Tibial nerve (tissue), 4 donors: ENCODE measurements around the gene LAMB2. TPM values are rescaled to one million over a fixed set of nuclear protein-coding genes. Genes with fewer than 3 reads are reported as not detected.
A peak's percentile ranks its signal among the peaks of the same experiment; 100 is the strongest.

Source experiments
- DNase-seq, 2 donors: peaks; one replicate each; pipeline ENCODE4 v3.0.0-alpha.2; 2019; ENCODE audit warnings: low spot score in 2 of 2
- H3K27ac ChIP-seq, 4 donors: fragments of 200-600 bp; sonication (generic) in 3 of 4; one replicate each; pipeline ENCODE4 v1.5.1; 2017 to 2019; ENCODE audit warnings: mild to moderate bottlenecking in 1 of 4
- H3K27me3 ChIP-seq, 2 donors: fragments of 200-600 bp; sonication (generic) in 1 of 2; one replicate each; pipeline versions ENCODE4 v1.5.1 to v1.6.0; 2017 to 2019
- H3K36me3 ChIP-seq, 3 donors: fragments of 200-600 bp; sonication (generic); one replicate each; pipeline ENCODE4 v1.5.1; 2018 to 2019
- H3K4me1 ChIP-seq, 4 donors: fragments of 200-600 bp; sonication (generic) in 3 of 4; one replicate each; pipeline ENCODE4 v1.5.1; 2017 to 2019
- H3K4me3 ChIP-seq, 4 donors: fragments of 200-600 bp; sonication (generic) in 3 of 4; one replicate each; pipeline ENCODE4 v1.5.1; 2017 to 2019; ENCODE audit warnings: mild to moderate bottlenecking in 1 of 4, moderate library complexity in 1 of 4
- H3K9me3 ChIP-seq, 4 donors: fragments of 200-600 bp; sonication (generic) in 3 of 4; one replicate each; pipeline ENCODE4 v1.5.1; 2017 to 2019
- EP300 ChIP-seq, 2 donors: sonication (generic); formaldehyde crosslinking; IDR thresholded peaks; one replicate each; pipeline ENCODE4 v1.6.1; 2017; ENCODE audit warnings: antibody characterized with exemption in 2 of 2, mild to moderate bottlenecking in 1 of 2
- POLR2A ChIP-seq, 2 donors: fragments of 450-650 bp; IDR thresholded peaks; one replicate each; pipeline ENCODE4 v1.6.1; 2017; ENCODE audit warnings: antibody characterized with exemption in 2 of 2, mild to moderate bottlenecking in 2 of 2, moderate library complexity in 2 of 2
- WGBS, 2 donors: methylation state at CpG; one replicate each; pipeline ENCODE4 v1.1.5; 2018; 5-methylcytosine and 5-hydroxymethylcytosine counted together
- total RNA-seq, 4 donors: library from RNA; depleted of rRNA; stranded (reverse); fragments of >200 nt; gene quantifications; one replicate each; pipeline ENCODE4 v1.1.0, GENCODE V29; 2016
- TF ChIP-seq, protein P1 (sequence below), 5 experiments: fragments of 200-600 bp in 3 of 5; fragments of 450-650 bp in 2 of 5; sonication (generic) in 3 of 5; IDR thresholded peaks; one replicate each; pipeline ENCODE4 v1.5.1; 2016 to 2019; ENCODE audit warnings: antibody characterized with exemption in 5 of 5, mild to moderate bottlenecking in 3 of 5, moderate library complexity in 2 of 5

The LAMB2 gene
- total RNA-seq, result 100 to 1,000 TPM; 589 to 844 (median 649) TPM

GRCh38 chr3:49132437-49133225, at the start of gene LAMB2:
Gene LAMB2, minus strand, starts transcription at chr3:49133050. Its CDS starts 183 bp downstream, at chr3:49132867.
- TF ChIP-seq POLR2A (IDR thresholded peaks at IDR 0.05) (peak in 1 of 2 donors; percentile 40), EP300 (IDR thresholded peaks at IDR 0.05) (peak in 1 of 2 donors; percentile 70)
- TF ChIP-seq, protein P1, sequence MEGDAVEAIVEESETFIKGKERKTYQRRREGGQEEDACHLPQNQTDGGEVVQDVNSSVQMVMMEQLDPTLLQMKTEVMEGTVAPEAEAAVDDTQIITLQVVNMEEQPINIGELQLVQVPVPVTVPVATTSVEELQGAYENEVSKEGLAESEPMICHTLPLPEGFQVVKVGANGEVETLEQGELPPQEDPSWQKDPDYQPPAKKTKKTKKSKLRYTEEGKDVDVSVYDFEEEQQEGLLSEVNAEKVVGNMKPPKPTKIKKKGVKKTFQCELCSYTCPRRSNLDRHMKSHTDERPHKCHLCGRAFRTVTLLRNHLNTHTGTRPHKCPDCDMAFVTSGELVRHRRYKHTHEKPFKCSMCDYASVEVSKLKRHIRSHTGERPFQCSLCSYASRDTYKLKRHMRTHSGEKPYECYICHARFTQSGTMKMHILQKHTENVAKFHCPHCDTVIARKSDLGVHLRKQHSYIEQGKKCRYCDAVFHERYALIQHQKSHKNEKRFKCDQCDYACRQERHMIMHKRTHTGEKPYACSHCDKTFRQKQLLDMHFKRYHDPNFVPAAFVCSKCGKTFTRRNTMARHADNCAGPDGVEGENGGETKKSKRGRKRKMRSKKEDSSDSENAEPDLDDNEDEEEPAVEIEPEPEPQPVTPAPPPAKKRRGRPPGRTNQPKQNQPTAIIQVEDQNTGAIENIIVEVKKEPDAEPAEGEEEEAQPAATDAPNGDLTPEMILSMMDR (IDR thresholded peaks at IDR 0.05), result peak in 2 of 5 experiments; percentile 31 to 50
- Histone ChIP-seq H3K4me1 (peaks cover 0 to 45% (median 14%) of the 10 kb centered on the region in 4 donors), H3K27ac (peak within 1 kb of the TSS; percentile 64 to 95 (median 88)), H3K4me3 (peak within 1 kb of the TSS; percentile 52 to 89 (median 65)), H3K27me3 (no peaks in the 10 kb centered on the region), H3K9me3 (no peaks in the 10 kb centered on the region), H3K36me3 (peaks cover 0 to 36% (median 0%) of the 10 kb centered on the region in 3 donors)
- DNase-seq, result peak; percentile 48 to 80
- WGBS, 2 donors, result 3 to 4% methylated on average over 21 to 26 of the region's 28 CpGs

GRCh38 chr3:49181351-49181750, 48.5 kb upstream of the LAMB2 start:
- TF ChIP-seq EP300 (IDR thresholded peaks at IDR 0.05) (no peak), POLR2A (IDR thresholded peaks at IDR 0.05) (no peak)
- TF ChIP-seq, protein P1 (IDR thresholded peaks at IDR 0.05), result no peak

GRCh38 chr3:49180116-49180515, 47.3 kb upstream of the LAMB2 start:
- Histone ChIP-seq H3K4me1 (peaks cover 0 to 1% (median 0%) of the 10 kb centered on the region in 4 donors), H3K4me3 (no peak overlapping the region), H3K27ac (no peak overlapping the region), H3K36me3 (peaks cover 0 to 20% (median 0%) of the 10 kb centered on the region in 3 donors), H3K27me3 (no peaks in the 10 kb centered on the region), H3K9me3 (no peaks in the 10 kb centered on the region)
- no peak for DNase-seq
- TF ChIP-seq EP300 (IDR thresholded peaks at IDR 0.05), result no peak
- TF ChIP-seq, protein P1 (IDR thresholded peaks at IDR 0.05), result no peak
- no peak for TF ChIP-seq POLR2A (IDR thresholded peaks at IDR 0.05)

More at GRCh38 chr3:49181351-49181750, 48.5 kb upstream of the LAMB2 start:
- H3K9me3 ChIP-seq, result no peaks in the 10 kb centered on the region
- H3K27me3 ChIP-seq, result no peaks in the 10 kb centered on the region
- no peak overlapping the region for H3K4me3 ChIP-seq
- H3K36me3 ChIP-seq, result peaks cover 0 to 8% (median 0%) of the 10 kb centered on the region in 3 donors
- H3K27ac ChIP-seq, result no peak overlapping the region
- WGBS, 2 donors, result 67 to 70% methylated on average over 6 of the region's 6 CpGs
- no peaks in the 10 kb centered on the region for H3K4me1 ChIP-seq
- DNase-seq, result no peak

DNA sequence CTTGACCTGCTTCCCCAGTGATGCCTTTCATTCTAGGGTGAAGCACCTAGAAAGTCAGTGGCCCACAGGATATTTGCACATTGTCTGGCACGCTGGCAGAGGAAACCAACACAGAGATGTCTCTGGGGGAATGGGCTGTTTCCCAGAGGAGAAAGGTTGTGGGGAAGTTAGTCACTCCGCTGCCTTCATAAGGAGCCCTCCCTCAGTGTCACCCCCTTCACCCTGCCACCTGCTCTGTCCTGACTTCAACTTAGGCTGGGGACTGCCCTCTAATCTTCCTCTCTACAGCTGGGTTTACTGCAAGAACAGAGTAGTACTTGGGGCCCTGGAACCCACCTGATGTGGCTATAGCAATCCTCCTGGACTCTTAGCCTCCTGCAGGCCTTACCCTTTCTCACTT, 44.2 kb upstream of the LAMB2 start:
- no peaks in the 10 kb centered on the region for H3K27me3 ChIP-seq
- TF ChIP-seq EP300 (IDR thresholded peaks at IDR 0.05) (no peak), POLR2A (IDR thresholded peaks at IDR 0.05) (no peak)
- TF ChIP-seq, protein P1 (IDR thresholded peaks at IDR 0.05), result no peak
- 81 to 90% methylated on average over 2 of the region's 2 CpGs for WGBS, 2 donors
- H3K4me3 ChIP-seq, result no peak overlapping the region
- H3K9me3 ChIP-seq, result no peaks in the 10 kb centered on the region
- H3K36me3 ChIP-seq, result peaks cover 0 to 32% (median 0%) of the 10 kb centered on the region in 3 donors
- H3K27ac ChIP-seq, result no peak overlapping the region
- no peak for DNase-seq
- H3K4me1 ChIP-seq, result peaks cover 0 to 32% (median 22%) of the 10 kb centered on the region in 4 donors

DNA sequence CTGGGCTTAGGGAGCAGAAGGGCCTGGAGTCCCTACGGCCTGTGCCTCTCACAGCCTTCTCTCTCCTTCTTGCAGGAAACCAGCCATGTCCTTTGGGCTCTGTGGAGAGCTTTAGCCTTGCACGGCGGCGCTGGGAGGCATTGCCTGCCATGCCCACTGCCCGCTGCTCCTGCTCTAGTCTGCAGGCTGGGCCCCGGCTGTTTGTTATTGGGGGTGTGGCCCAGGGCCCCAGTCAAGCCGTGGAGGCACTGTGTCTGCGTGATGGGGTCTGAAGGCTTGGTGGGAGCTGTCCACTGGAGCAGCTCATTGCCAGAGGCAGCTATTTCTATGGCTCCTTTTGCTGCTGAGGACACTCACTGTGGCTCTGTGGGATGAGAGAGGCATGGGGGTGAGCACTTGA, 42.7 kb upstream of the LAMB2 start:
- TF ChIP-seq, protein P1 (IDR thresholded peaks at IDR 0.05), result no peak
- TF ChIP-seq EP300 (IDR thresholded peaks at IDR 0.05) (no peak), POLR2A (IDR thresholded peaks at IDR 0.05) (no peak)
- 77 to 88% methylated on average over 4 to 8 of the region's 8 CpGs for WGBS, 2 donors
- Histone ChIP-seq H3K36me3 (peaks cover 0 to 32% (median 0%) of the 10 kb centered on the region in 3 donors), H3K27me3 (no peaks in the 10 kb centered on the region), H3K4me1 (peaks cover 0 to 43% (median 27%) of the 10 kb centered on the region in 4 donors), H3K9me3 (no peaks in the 10 kb centered on the region), H3K27ac (no peak overlapping the region), H3K4me3 (no peak overlapping the region)
- no peak for DNase-seq
